ENCODE results near the gene CTU1.

CTU1 gene

DNA sequence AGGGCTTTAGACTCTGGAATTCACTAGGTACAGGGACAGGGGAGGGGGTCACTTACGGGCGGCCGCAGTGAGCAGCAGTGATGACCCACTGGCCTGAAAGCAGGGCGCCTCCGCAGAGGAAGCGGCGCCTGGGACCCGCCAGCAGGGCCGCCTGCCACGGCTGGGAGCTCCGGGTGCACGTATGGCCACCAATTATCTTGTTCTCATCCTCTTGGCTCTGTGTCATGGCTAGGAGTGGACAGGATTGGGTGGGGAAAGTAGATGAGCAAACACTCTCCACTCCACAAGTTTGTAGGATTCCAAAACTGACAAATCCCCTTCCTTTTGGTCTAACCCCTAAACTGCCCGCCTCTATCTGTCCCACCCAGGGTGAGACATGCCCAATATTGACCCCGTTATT lies 26.7 kb downstream of the CTU1 start:
- no peak for DNase-seq

- no peak for DNase-seq
Observed at GRCh38 chr19:51079481-51080110, 28.6 kb downstream of the CTU1 start.

- DNase-seq, result no peak
Observed at GRCh38 chr19:51078731-51079130, 29.5 kb downstream of the CTU1 start.

- DNase-seq, result no peak
Observed at GRCh38 chr19:51078104-51078503, 30.1 kb downstream of the CTU1 start.

- DNase-seq, result no peak
Observed at GRCh38 chr19:51076631-51077213, 31.5 kb downstream of the CTU1 start.

- no peak for DNase-seq
Observed at GRCh38 chr19:51075998-51076397, 32.2 kb downstream of the CTU1 start.

- DNase-seq, result peak; percentile 50
Observed at GRCh38 chr19:51071095-51071405, 37.2 kb downstream of the CTU1 start.

DNA sequence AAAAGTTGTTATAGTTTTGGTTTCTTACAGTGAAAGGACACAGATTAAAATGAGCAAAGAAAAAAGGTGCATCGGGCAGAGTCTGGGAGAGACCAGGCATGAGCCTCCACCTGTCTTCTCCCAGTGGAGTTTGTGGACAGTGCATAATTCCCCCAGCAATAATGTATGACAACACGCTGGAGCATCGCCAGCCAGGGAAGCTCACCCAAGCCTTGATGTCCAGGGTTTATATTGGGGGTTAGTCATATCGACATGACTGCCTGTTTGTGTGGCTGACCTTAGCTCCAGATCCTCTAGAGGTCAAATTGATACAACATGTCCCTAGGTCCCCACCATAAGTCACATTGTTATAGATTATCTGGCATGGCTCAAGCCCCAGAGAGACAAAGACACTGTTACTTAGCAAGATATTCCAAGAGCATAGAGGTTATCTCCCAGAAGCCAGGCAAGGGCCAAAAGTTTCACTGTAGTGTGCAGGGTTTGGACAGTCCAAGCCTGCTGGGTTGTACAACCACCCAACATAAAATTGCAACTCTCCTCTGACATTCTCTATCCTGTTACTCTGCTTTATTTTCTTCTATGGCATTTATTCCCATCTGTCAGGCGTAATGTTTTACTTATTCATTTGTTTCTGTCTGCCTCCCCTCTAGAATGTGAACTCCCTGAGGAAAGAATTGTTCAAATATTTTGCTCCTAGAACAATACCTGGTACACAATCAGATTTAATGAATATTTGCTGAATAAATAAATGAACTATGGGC lies 37.7 kb downstream of the CTU1 start:
- DNase-seq, result no peak

- no peak for DNase-seq
Observed at GRCh38 chr19:51066393-51067186, 41.6 kb downstream of the CTU1 start.

- DNase-seq, result no peak
Observed at GRCh38 chr19:51065221-51065960, 42.8 kb downstream of the CTU1 start.

GRCh38 chr19:51064534-51065220 lies 43.5 kb downstream of the CTU1 start, which contains the start of gene KLK13:
Gene KLK13 (minus strand): TSS chr19:51065092. CDS start chr19:51065067, 25 bp downstream.
- no peak for DNase-seq

- DNase-seq, result no peak
Observed at GRCh38 chr19:51063664-51064063, 44.5 kb downstream of the CTU1 start.

DNA sequence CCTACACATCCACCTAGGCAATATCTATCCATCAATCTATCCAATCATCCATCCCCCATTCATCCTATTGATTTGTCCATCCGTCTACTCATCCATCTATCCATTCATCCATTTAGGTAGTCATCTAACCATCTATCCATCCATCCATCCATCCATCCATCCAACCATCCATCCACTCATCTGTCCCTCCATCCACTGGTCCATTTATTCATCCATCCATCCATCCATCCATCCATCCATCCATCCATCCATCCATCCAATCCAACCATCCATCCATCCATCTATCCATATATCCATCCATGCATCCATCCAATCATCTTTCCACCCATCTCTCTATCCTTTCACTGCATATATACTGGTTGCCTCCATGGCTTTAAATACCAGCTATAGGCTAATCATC lies 47.2 kb downstream of the CTU1 start:
- DNase-seq, result no peak

GRCh38 chr19:51060336-51060735 lies 47.9 kb downstream of the CTU1 start:
- DNase-seq, result no peak

GRCh38 chr19:51059715-51060114 lies 48.5 kb downstream of the CTU1 start:
- no peak for DNase-seq

GRCh38 chr19:51055866-51056265 lies 52.3 kb downstream of the CTU1 start:
- no peak for DNase-seq
